NK-92 (cell line): ENCODE measurements around the gene MELTF.
"Not testable (repeated sequence)": the region's sequence is repeated elsewhere in the genome, so short reads cannot be mapped to it uniquely, and the experiment has no call there.

Source experiments
- DNase-seq: peaks from one replicate; lab custom pipeline; 2025; ENCODE audit not compliant: unreplicated experiment; lab: John Stamatoyannopoulos, UW

MELTF gene

GRCh38 chr3:197029511-197030167 lies at the start of gene MELTF:
Gene MELTF (minus strand): TSS chr3:197029817. CDS start chr3:197029702, 115 bp downstream.
- DNase-seq = no peak

GRCh38 chr3:197076415-197076814 lies 46.8 kb upstream of the MELTF start:
- no peak for DNase-seq

- no peak for DNase-seq
Measured at GRCh38 chr3:197068077-197068476, 38.5 kb upstream of the MELTF start.

- no peak for DNase-seq
Measured at GRCh38 chr3:197064771-197065170, 35.2 kb upstream of the MELTF start.

GRCh38 chr3:197062446-197062845 lies 32.8 kb upstream of the MELTF start:
- DNase-seq = no peak

GRCh38 chr3:197051637-197052036 lies 22.0 kb upstream of the MELTF start:
- not testable (repeated sequence) for DNase-seq

- no peak for DNase-seq
Measured at GRCh38 chr3:197050511-197050910, 20.9 kb upstream of the MELTF start.

GRCh38 chr3:197042539-197042938 lies 12.9 kb upstream of the MELTF start:
- no peak for DNase-seq

GRCh38 chr3:197041875-197042488 lies 12.4 kb upstream of the MELTF start:
- DNase-seq = no peak

GRCh38 chr3:197040658-197041057 lies 11.0 kb upstream of the MELTF start:
- no peak for DNase-seq

GRCh38 chr3:197038679-197039462 lies 9.3 kb upstream of the MELTF start:
- no peak for DNase-seq

GRCh38 chr3:197035577-197035976 lies 6.0 kb upstream of the MELTF start:
- no peak for DNase-seq

GRCh38 chr3:197034778-197035177 lies 5.2 kb upstream of the MELTF start:
- not testable (repeated sequence) for DNase-seq

GRCh38 chr3:197033764-197034163 lies 4.1 kb upstream of the MELTF start:
- not testable (repeated sequence) for DNase-seq

GRCh38 chr3:197031315-197032285 lies 2.0 kb upstream of the MELTF start:
- DNase-seq = no peak

- DNase-seq = no peak
Measured at GRCh38 chr3:197030379-197031314, 1.0 kb upstream of the MELTF start.

- DNase-seq = no peak
Measured at GRCh38 chr3:197028728-197029510, 698 bp downstream of the MELTF start.

GRCh38 chr3:197027896-197028727 lies 1.5 kb downstream of the MELTF start:
- DNase-seq = no peak
